Body of pancreas (tissue), 4 donors: ENCODE data around the gene DNER. TPM values are rescaled to one million over a fixed set of nuclear protein-coding genes. Genes with fewer than 3 reads are reported as not detected.
"Not testable (repeated sequence)": the region's sequence is repeated elsewhere in the genome, so short reads cannot be mapped to it uniquely, and the experiment has no call there.

Experiments
- ATAC-seq: fragments of 150-250 bp; one replicate; pipeline ENCODE4 v1.9.1; 2016
- DNase-seq, 4 donors: peaks; one replicate each; pipeline ENCODE4 v3.0.0-alpha.2; 2019
- H3K27ac ChIP-seq, 4 donors: fragments of 200-600 bp; sonication (generic); 1 replicate in 3 of 4; 2 replicates in 1 of 4; pipeline versions ENCODE4 v1.5.1 to v1.6.1; 2016 to 2019; ENCODE audit warnings: mild to moderate bottlenecking in 1 of 4, mixed read lengths in 1 of 4, moderate library complexity in 1 of 4
- H3K27me3 ChIP-seq, 2 donors: fragments of 200-600 bp; sonication (generic); one replicate each; pipeline ENCODE4 v1.6.0; 2016; ENCODE audit warnings: mild to moderate bottlenecking in 1 of 2
- H3K36me3 ChIP-seq, 2 donors: fragments of 200-600 bp; sonication (generic); replicated peaks in 1 of 2; 2 replicates each; pipeline ENCODE4 v1.5.1; 2016; ENCODE audit warnings: low read depth in 2 of 2; ENCODE audit not compliant: insufficient read depth in 1 of 2
- H3K4me1 ChIP-seq: fragments of 200-600 bp; sonication (generic); one replicate; pipeline ENCODE4 v1.6.0; 2016
- H3K4me3 ChIP-seq, 2 donors: fragments of 200-600 bp; sonication (generic); 1 replicate in 1 of 2; 2 replicates in 1 of 2; pipeline ENCODE4 v1.5.1; 2016 to 2019
- H3K9me3 ChIP-seq, 3 donors: fragments of 200-600 bp; sonication (generic); 1 replicate in 2 of 3; 2 replicates in 1 of 3; pipeline ENCODE4 v1.5.1; 2016
- POLR2A ChIP-seq, 3 donors: fragments of 450-650 bp; IDR thresholded peaks; one replicate each; pipeline ENCODE4 v1.6.1; 2016; ENCODE audit warnings: antibody characterized with exemption in 3 of 3, mild to moderate bottlenecking in 2 of 3
- WGBS, 2 donors: methylation state at CpG; one replicate each; pipeline ENCODE4 v1.1.5; 2017; 5-methylcytosine and 5-hydroxymethylcytosine counted together
- intact Hi-C: fragments of 100-400 bp; cut with DNase I; formaldehyde crosslinking; loops from one replicate; pipeline ENCODE4 v1.15.1; 2023
- total RNA-seq, 2 donors: library from RNA; depleted of rRNA; stranded (reverse); fragments of >200 nt; gene quantifications; one replicate each; pipeline ENCODE4 v1.1.0, GENCODE V29; 2016
- TF ChIP-seq, protein P1 (sequence below), 7 experiments: fragments of 450-650 bp in 4 of 7; fragments of 200-600 bp in 3 of 7; sonication (generic) in 3 of 7; IDR thresholded peaks; one replicate each; pipeline ENCODE4 v1.5.1; 2016 to 2019; ENCODE audit warnings: antibody characterized with exemption in 7 of 7

The DNER gene
- total RNA-seq, 2 donors from 2014 or later, result 0.78 to 1.3 TPM

GRCh38 chr2:229748950-229749349 lies 34.6 kb upstream of the DNER start:
- DNase-seq (no peak), ATAC-seq (no peak)
- no peak for TF ChIP-seq POLR2A (IDR thresholded peaks at IDR 0.05)
- TF ChIP-seq, protein P1, sequence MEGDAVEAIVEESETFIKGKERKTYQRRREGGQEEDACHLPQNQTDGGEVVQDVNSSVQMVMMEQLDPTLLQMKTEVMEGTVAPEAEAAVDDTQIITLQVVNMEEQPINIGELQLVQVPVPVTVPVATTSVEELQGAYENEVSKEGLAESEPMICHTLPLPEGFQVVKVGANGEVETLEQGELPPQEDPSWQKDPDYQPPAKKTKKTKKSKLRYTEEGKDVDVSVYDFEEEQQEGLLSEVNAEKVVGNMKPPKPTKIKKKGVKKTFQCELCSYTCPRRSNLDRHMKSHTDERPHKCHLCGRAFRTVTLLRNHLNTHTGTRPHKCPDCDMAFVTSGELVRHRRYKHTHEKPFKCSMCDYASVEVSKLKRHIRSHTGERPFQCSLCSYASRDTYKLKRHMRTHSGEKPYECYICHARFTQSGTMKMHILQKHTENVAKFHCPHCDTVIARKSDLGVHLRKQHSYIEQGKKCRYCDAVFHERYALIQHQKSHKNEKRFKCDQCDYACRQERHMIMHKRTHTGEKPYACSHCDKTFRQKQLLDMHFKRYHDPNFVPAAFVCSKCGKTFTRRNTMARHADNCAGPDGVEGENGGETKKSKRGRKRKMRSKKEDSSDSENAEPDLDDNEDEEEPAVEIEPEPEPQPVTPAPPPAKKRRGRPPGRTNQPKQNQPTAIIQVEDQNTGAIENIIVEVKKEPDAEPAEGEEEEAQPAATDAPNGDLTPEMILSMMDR (IDR thresholded peaks at IDR 0.05), result no peak
- intact Hi-C loops, result no loop called here
- H3K9me3 ChIP-seq, result no peaks in the 10 kb centered on the region
- no peaks in the 10 kb centered on the region for H3K36me3 ChIP-seq
- no peak overlapping the region for H3K27ac ChIP-seq
- H3K4me3 ChIP-seq, result no peak overlapping the region
- no peaks in the 10 kb centered on the region for H3K4me1 ChIP-seq
- 69 to 76% methylated on average over 3 of the region's 3 CpGs for WGBS, 2 donors
- no peaks in the 10 kb centered on the region for H3K27me3 ChIP-seq

DNA sequence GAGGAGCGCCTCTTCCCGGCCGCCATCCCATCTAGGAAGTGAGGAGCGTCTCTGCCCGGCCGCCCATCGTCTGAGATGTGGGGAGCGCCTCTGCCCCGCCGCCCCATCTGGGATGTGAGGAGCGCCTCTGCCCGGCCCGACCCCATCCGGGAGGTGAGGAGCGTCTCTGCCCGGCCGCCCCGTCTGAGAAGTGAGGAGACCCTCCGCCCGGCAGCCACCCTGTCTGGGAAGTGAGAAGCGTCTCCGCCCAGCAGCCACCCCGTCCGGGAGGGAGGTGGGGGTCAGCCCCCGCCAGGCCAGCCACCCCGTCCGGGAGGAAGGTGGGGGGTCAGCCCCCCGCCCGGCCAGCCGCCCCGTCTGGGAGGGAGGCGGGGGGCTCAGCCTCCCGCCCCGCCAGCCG lies 28.3 kb upstream of the DNER start:
- H3K36me3 ChIP-seq, H3K27me3 ChIP-seq, H3K9me3 ChIP-seq, DNase-seq, ATAC-seq, H3K4me3 ChIP-seq, H3K27ac ChIP-seq, intact Hi-C loops, H3K4me1 ChIP-seq: not testable (repeated sequence)
- WGBS, 2 donors, result 95% methylated on average over 10 of the region's 35 CpGs; no CpG with 5 or more reads in 1 of the 2 donors

- WGBS, 2 donors, result 72 to 86% methylated on average over 4 of the region's 4 CpGs
- intact Hi-C loops, result no loop called here
These were observed 25.9 kb upstream of the DNER start for GRCh38 chr2:229740279-229740678.

GRCh38 chr2:229738024-229738625 lies 23.8 kb upstream of the DNER start:
- WGBS, 2 donors, result 72 to 75% methylated on average over 3 of the region's 3 CpGs
- H3K27me3 ChIP-seq, result no peaks in the 10 kb centered on the region
- DNase-seq (no peak), ATAC-seq (no peak)
- no peak overlapping the region for H3K4me3 ChIP-seq
- no peaks in the 10 kb centered on the region for H3K4me1 ChIP-seq
- H3K36me3 ChIP-seq, result no peaks in the 10 kb centered on the region
- TF ChIP-seq POLR2A (IDR thresholded peaks at IDR 0.05), result no peak
- TF ChIP-seq, protein P1 (IDR thresholded peaks at IDR 0.05), result no peak
- H3K9me3 ChIP-seq, result no peaks in the 10 kb centered on the region
- intact Hi-C loops, result no loop called here
- H3K27ac ChIP-seq, result no peak overlapping the region

More at GRCh38 chr2:229740279-229740678, 25.9 kb upstream of the DNER start:
- Histone ChIP-seq H3K4me1 (no peaks in the 10 kb centered on the region), H3K27me3 (no peaks in the 10 kb centered on the region), H3K9me3 (no peaks in the 10 kb centered on the region), H3K27ac (no peak overlapping the region), H3K4me3 (no peak overlapping the region), H3K36me3 (no peaks in the 10 kb centered on the region)
- TF ChIP-seq POLR2A (IDR thresholded peaks at IDR 0.05), result no peak
- TF ChIP-seq, protein P1 (IDR thresholded peaks at IDR 0.05), result no peak
- ATAC-seq, result no peak
- DNase-seq, result no peak

DNA sequence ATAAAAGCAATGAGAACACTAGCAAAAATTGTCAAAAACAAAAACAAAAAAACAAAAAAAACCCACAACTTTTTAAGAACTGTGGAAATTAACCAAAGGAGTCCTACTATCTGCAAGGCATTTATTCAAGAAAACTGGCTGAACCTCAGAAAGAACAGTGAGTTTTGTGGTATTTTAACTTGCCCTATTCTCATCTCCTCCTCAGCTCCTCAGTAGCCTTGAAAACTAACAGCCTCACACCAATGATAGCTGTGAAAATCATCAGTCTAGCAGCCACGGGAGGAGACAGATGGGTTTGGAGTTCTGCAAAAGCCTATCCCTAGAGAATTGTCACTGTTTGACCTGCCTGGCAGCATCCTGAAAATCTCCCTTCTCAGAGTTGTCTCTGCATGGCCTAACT lies 20.1 kb upstream of the DNER start:
- H3K36me3 ChIP-seq, result no peaks in the 10 kb centered on the region
- no peaks in the 10 kb centered on the region for H3K27me3 ChIP-seq
- H3K4me1 ChIP-seq, result no peaks in the 10 kb centered on the region
- H3K27ac ChIP-seq, result no peak overlapping the region
- no peaks in the 10 kb centered on the region for H3K9me3 ChIP-seq
- TF ChIP-seq POLR2A (IDR thresholded peaks at IDR 0.05), result no peak
- TF ChIP-seq, protein P1 (IDR thresholded peaks at IDR 0.05), result no peak
- WGBS, 2 donors, result 63 to 71% methylated on average over 1 of the region's 1 CpG
- no peak for ATAC-seq
- no peak for DNase-seq
- no peak overlapping the region for H3K4me3 ChIP-seq
- intact Hi-C loops, result no loop called here
